ENCODE measurements around the gene FAM236D.
"Not testable (repeated sequence)": the region's sequence is repeated elsewhere in the genome, so short reads cannot be mapped to it uniquely, and the experiment has no call there.

GRCh38 chrX:72837532-72837931 is 29.5 kb upstream of the FAM236D start:
- not testable (repeated sequence) for TF ChIP-seq CTCF, POLR2A (IDR thresholded peaks at IDR 0.05)

Measured in heart left ventricle (tissue), 13 donors.